ENCODE measurements around the gene PCDH9.

DNA sequence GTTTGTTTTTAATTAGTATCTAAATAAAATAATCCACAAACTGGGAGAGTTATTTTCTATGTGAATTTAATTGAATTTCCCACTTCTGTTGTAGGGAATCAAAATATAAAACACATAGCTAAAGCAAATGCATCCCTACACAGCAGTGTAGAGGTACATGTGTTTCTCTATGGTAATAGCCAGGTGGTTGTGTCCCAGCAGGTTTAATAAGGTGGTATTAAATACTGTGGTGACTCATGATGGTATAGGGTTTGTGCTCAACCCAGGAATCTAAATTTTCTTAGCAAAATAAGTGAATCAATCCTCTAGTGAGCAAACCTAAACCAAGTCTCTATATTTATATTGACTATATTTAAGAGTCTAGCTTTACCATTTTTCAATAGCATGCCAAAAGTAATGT, 30.0 kb downstream of the PCDH9 start:
- TF ChIP-seq, protein P1, sequence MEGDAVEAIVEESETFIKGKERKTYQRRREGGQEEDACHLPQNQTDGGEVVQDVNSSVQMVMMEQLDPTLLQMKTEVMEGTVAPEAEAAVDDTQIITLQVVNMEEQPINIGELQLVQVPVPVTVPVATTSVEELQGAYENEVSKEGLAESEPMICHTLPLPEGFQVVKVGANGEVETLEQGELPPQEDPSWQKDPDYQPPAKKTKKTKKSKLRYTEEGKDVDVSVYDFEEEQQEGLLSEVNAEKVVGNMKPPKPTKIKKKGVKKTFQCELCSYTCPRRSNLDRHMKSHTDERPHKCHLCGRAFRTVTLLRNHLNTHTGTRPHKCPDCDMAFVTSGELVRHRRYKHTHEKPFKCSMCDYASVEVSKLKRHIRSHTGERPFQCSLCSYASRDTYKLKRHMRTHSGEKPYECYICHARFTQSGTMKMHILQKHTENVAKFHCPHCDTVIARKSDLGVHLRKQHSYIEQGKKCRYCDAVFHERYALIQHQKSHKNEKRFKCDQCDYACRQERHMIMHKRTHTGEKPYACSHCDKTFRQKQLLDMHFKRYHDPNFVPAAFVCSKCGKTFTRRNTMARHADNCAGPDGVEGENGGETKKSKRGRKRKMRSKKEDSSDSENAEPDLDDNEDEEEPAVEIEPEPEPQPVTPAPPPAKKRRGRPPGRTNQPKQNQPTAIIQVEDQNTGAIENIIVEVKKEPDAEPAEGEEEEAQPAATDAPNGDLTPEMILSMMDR (IDR thresholded peaks at IDR 0.05; ENCODE audit: low read depth, low read length), result no peak
- no peak for TF ChIP-seq EZH2phosphoT487 (IDR thresholded peaks at IDR 0.05; ENCODE audit: low read depth)

Data from OCI-LY3 (cell line).